WERI-Rb-1 (cell line): ENCODE data around the gene SLC22A4.

Experiments
- DNase-seq: peaks from one replicate; pipeline ENCODE4 v3.0.0-alpha.2; 2020
- H3K27ac ChIP-seq: fragments of 250-450 bp; sonication (Bioruptor Pico); 2 replicates; pipeline ENCODE4 v1.5.1; 2020; ENCODE audit warnings: mild to moderate bottlenecking, moderate library complexity
- H3K27me3 ChIP-seq: fragments of 250-450 bp; sonication (Bioruptor Pico); 2 replicates; pipeline ENCODE4 v1.5.1; 2021; ENCODE audit warnings: mild to moderate bottlenecking, low read depth, moderate library complexity; ENCODE audit not compliant: insufficient read depth, severe bottlenecking
- H3K36me3 ChIP-seq: fragments of 250-450 bp; sonication (Bioruptor Pico); 2 replicates; pipeline ENCODE4 v1.5.1; 2020; ENCODE audit warnings: mild to moderate bottlenecking, moderate library complexity
- H3K4me3 ChIP-seq: 2 replicates; pipeline ENCODE4 v1.5.1; 2011; ENCODE audit warnings: low read depth, mild to moderate bottlenecking, control low read depth, low read length
- H3K9me3 ChIP-seq: fragments of 250-450 bp; sonication (Bioruptor Pico); 2 replicates; pipeline ENCODE4 v1.5.1; 2021; ENCODE audit warnings: mild to moderate bottlenecking, moderate library complexity; ENCODE audit not compliant: severe bottlenecking
- TF ChIP-seq, protein P1 (sequence below): IDR thresholded peaks from 2 replicates; pipeline ENCODE4 v1.5.1; 2011; ENCODE audit warnings: low read depth, mild to moderate bottlenecking, control low read depth, inconsistent platforms, low read length

SLC22A4 gene

DNA sequence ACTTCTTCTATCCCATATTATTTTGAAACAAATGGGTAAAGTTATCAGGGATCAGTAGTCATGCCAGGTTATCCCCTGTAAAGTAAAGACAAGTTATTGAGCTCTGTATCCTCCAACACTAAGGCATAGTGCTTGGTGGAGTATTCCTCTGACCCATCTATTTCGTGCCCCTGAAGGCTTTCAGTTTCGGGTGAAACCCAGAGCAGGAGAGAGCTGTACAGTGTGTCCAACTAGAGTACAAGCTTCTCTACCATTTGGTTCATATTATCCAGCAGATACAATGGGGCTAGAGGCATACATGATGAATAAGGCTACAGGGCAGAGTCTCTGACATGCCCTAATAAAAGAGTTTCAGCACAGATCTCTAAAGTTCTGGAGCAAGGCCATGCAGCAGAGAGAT is 3.2 kb upstream of the SLC22A4 start:
- DNase-seq = no peak
- no peak overlapping the region for H3K4me3 ChIP-seq
- peaks cover 2% of the 10 kb centered on the region for H3K27me3 ChIP-seq
- TF ChIP-seq, protein P1, sequence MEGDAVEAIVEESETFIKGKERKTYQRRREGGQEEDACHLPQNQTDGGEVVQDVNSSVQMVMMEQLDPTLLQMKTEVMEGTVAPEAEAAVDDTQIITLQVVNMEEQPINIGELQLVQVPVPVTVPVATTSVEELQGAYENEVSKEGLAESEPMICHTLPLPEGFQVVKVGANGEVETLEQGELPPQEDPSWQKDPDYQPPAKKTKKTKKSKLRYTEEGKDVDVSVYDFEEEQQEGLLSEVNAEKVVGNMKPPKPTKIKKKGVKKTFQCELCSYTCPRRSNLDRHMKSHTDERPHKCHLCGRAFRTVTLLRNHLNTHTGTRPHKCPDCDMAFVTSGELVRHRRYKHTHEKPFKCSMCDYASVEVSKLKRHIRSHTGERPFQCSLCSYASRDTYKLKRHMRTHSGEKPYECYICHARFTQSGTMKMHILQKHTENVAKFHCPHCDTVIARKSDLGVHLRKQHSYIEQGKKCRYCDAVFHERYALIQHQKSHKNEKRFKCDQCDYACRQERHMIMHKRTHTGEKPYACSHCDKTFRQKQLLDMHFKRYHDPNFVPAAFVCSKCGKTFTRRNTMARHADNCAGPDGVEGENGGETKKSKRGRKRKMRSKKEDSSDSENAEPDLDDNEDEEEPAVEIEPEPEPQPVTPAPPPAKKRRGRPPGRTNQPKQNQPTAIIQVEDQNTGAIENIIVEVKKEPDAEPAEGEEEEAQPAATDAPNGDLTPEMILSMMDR = no peak
- H3K36me3 ChIP-seq = no peaks in the 10 kb centered on the region
- no peaks in the 10 kb centered on the region for H3K9me3 ChIP-seq
- no peak overlapping the region for H3K27ac ChIP-seq

DNA sequence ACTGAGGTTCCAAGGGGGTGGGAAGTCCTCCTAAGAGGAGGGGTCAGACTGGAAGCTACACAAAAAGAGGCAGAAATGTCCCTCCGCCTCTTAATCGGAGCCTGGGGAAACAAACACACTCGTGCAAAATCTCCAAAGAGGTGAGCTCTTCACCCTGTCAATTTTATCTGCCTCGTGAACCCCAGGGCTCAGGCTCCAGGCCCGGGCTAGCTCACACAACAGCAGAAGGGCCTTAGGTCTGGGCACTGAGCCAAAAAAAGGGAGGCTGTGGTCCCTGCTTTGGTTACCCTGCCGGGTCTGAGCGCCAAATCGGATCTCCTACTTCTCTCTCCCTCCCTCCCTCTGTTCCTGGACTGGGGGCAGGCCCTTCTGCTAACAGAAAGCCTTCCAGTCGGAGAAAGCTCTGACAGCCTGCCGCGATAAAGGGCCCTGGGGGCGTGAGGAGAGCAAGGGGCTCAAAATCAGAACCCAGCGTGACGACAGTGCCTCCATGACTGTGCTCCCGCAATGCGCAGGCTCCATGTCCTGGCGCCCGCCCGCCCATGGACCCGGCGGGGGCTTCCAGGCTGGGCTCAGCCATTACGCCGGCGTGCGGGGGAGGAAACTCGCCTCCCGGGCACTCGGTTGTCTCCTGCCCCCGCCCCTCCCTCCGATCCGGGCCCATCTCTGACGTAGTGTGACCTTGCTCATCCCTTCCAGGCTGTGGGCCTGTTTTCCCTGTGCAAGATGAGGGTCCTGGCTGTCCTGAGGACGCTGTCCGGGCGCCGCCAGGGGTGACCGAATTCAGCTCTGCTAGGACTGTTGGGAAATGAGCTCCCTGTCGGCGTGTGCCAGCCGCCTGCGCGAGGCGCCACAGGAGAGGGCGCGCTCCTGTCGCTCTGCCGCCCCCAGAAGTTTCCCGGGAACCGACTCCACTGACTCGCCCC is 865 bp upstream of the SLC22A4 start:
- Histone ChIP-seq H3K4me3 (peak overlapping the region; percentile 73), H3K36me3 (no peaks in the 10 kb centered on the region), H3K27me3 (peaks cover 2% of the 10 kb centered on the region), H3K9me3 (no peaks in the 10 kb centered on the region), H3K27ac (peak overlapping the region; percentile 96)
- peak; percentile 89 for DNase-seq
- TF ChIP-seq, protein P1 = 0 out of 2 replicates have a peak, but pooled peaks have one; percentile 31

DNA sequence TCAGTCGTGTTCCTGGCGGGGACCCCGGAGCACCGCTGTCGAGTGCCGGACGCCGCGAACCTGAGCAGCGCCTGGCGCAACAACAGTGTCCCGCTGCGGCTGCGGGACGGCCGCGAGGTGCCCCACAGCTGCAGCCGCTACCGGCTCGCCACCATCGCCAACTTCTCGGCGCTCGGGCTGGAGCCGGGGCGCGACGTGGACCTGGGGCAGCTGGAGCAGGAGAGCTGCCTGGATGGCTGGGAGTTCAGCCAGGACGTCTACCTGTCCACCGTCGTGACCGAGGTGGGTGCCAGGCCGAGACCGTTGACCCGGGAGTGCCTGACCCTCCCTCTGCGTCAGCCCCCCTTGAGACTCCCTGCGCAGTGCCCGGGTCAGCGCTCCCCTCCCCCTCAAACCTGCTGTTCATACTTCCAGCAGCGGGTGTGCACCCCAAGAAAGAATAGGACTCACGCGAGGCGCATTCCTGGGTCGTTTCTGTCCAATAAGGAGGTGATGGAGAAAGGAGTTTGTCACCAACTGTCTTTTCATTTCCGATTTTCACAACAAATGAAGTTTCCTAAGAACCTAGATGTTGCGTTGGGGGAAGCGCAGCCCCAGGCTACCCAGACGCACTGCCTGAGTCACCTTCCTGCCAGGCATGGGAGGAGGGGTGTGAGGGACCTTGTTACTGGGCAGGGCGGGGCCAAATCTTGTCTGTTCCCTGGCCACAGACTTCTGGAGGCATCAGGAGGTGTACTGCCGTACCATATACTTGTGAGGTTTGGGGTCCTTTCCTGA is 722 bp downstream of the SLC22A4 start:
- Histone ChIP-seq H3K36me3 (no peaks in the 10 kb centered on the region), H3K27ac (no peak overlapping the region), H3K27me3 (peaks cover 2% of the 10 kb centered on the region), H3K9me3 (no peaks in the 10 kb centered on the region), H3K4me3 (peak overlapping the region; percentile 73)
- TF ChIP-seq, protein P1 = no peak
- DNase-seq = peak; percentile 35

DNA sequence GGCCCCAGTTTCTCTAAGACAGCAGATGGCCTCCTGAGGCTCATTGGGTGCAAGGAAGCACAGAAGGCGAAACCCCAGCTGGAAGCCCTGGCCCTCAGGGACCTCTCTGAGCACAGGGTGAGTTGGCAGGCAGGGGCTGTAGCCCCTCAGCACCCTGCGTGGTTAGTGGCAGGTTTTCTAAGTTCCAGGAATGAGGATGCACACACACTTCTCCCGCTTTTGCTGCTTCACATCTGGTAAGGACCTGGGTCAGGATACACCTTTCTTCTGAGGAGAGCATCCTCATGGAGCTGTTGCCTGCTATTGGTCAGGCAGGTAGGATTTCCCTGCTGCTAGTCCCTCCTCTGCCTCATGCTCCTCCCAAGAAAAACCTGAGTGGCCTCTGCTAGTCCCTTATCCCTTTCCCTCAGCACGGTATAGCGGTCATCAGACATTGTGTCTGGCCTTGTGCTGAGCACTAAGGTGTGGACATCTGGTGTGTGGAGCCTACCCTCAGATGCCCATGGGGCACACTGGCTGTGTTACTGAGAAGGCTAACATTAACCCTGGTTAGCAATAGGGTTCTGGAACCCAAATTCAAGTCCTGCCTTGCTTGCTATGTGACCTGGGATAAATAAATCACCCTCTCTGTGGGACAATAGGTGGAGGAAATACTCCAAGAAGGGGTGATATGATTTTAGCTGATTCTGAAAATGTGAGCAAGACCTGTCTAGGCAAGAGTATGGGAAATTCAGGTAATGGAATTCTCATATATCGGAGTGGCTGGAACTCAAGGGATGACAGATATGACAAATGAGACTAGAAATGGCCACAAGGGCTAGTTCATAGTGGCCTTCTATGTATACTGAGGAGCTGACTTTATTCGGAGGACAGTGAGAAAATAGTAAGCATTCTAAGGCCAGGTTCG is 1.6 kb downstream of the SLC22A4 start:
- no peak for DNase-seq
- Histone ChIP-seq H3K4me3 (no peak overlapping the region), H3K27me3 (peaks cover 2% of the 10 kb centered on the region), H3K9me3 (no peaks in the 10 kb centered on the region), H3K27ac (no peak overlapping the region), H3K36me3 (no peaks in the 10 kb centered on the region)
- TF ChIP-seq, protein P1 = no peak

DNA sequence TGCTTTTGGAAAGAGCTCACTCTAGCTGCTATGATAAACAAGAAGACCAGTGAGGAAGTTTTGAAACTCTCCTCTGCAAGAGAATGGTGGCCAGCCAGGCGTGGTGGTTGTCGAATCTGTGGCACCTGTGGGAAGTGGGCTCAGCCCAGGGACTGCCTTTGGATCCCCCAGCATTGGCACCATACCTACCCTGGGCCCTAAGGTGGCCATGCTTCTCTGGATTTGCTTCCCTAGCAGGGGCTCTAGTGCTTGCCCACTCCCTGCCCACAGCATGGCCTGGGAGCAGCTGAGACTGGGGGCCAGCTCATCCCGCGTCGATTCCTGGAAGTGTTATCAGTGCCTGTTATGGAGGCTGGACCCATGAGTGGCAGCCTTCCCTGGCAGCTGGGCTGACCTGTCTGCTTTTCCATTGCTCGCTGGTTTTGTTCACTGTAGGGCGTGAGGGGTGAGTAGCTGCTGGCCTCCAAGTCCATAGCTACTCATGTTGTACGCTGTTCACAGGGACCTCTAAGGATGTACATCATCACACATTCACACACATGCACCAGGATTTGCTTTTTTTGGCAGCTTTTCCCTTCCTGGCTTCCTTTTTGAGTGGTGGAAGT is 2.3 kb downstream of the SLC22A4 start:
- no peaks in the 10 kb centered on the region for H3K36me3 ChIP-seq
- TF ChIP-seq, protein P1 = no peak
- H3K27ac ChIP-seq = no peak overlapping the region
- no peak for DNase-seq
- H3K9me3 ChIP-seq = no peaks in the 10 kb centered on the region
- H3K4me3 ChIP-seq = no peak overlapping the region
- H3K27me3 ChIP-seq = peaks cover 2% of the 10 kb centered on the region
